Stimulated activated CD4-positive, alpha-beta T cell treated with anti-CD3 and anti-CD28 coated beads, Interleukin-12 subunit alpha, Interleukin-12 subunit beta, amount 100 ng/mL, for 4 hours (primary cell): ENCODE measurements around the gene FIP1L1.
"Not testable (repeated sequence)": the region's sequence is repeated elsewhere in the genome, so short reads cannot be mapped to it uniquely, and the experiment has no call there.

ENCODE experiments used
- DNase-seq: peaks from one replicate; pipeline ENCODE4 v3.0.0-alpha.2; 2020

Gene FIP1L1

DNA sequence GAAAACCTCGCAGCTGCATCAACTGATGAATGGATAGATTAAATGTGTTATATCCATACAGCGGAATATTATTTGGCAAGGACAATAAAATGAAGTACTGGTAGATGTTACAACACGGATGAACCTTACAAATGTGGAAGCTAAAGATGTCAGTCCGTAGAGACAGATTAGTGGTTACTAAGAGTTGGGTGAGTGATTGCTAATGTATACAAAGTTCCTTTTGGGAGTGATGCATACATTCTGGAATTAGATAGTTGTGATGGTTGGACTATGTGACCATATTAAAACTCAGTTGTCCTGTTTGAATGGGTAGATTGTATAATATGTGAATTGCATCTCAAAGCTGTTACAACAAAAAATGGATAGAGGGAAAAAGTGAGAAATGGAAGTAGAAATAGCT lies 2.8 kb downstream of the FIP1L1 start:
- DNase-seq = no peak

DNA sequence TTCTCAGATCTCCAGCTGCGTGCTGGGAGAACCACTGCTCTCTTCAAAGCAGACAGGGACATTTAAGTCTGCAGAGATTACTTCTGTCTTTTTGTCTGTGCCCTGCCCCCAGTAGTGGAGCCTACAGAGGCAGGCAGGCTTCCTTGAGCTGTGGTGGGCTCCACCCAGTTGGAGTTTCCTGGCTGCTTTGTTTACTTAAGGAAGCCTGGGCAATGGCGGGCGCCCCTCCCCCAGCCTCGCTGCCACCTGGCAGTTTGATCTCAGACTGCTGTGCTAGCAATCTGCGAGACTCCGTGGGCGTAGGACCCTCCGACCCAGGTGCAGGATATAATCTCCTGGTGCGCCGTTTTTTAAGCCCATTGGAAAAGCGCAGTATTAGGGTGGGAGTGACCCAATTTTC lies 32.0 kb downstream of the FIP1L1 start:
- DNase-seq = not testable (repeated sequence)

DNA sequence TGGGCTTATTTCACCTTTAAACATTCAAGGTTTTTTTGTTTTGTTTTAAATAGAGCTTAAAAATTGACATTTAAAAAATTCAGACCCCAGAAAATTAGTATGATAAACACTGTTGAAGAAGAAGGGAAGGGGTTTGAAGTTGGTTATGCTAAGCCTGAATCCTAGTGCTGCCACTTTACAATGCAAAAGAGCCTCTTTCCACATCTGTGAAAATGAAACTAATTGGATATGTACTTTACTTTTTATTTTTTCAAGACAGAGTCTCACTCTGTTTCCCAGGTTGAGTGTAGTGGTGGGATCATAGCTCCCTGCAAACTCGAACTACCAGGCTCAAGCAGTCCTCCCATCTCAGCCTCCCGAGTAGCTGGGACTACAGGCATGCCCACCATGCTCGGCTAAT lies 41.8 kb downstream of the FIP1L1 start:
- no peak for DNase-seq

DNA sequence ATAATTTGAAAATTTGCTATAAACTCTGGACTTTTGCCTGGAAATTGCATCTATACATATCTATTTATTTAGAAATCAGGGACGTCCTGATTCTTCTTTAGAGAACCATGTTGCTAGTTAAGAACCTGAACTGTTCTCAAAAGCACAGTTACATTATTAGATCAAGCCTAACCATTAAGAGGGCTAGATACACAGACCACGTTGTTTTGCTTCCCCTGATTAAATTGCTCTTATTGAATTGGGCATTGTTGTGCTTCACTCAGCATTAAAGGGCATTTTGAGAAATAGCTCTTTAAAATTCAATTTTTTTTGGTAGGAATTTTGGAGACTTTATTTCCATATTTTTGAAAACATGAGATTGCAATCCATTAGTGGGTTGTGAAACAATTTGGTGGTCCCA lies 44.4 kb downstream of the FIP1L1 start:
- no peak for DNase-seq

DNA sequence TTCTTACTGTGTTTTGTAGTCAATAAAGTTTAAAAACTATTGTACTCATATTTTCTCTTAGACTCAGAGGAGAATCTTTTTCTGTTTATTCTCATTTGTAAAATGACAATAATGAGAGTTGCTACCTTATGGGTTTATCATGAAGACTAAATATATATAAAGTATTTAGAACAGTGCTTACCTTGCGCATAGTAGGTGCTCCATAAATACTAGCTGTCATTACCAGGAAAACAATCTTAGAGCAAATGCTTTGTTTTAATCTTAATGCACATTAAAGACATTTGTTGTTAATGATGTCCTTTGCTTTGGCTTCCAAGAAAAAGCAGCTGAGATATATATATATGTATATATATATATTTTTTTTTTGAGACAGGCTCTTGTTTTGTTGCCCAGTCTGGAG lies 44.9 kb downstream of the FIP1L1 start:
- no peak for DNase-seq

DNA sequence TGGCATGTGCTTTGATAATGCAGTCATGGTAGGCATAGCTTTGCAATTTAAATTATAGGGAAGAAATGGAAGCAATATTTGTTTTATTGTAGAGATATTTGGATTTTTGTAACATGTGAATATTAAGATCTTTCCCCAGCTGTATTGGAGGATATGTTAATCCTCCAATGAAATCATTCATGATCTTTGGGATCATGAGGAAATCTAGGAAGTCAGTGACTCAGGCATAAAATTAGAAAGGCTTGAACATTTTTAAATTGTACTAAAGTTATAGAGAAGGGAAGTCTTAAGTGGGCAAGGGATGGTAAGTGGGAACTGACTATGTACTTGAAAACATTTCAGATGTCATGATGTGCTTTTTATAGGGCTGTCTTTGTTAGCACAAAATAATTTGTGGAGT lies 46.8 kb downstream of the FIP1L1 start:
- no peak for DNase-seq

DNA sequence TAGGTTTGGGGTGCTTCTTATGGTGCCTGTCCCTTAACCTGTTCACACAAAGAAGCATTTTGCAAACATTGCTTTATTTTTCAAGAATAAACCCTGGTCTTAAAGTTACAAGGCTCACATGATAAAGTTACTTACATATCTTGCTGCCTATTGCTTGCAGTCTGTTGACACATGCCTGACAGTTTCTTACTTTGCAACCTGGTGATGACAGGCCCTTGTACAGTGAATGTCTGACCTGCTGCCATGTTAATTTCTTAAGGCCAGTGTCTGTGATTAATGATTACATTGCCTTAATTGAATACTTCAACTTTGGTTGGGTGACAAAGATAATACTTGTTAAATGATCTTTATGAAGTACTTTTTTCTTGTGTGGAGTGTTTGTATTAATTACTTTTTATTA lies 49.9 kb downstream of the FIP1L1 start:
- DNase-seq = no peak

DNA sequence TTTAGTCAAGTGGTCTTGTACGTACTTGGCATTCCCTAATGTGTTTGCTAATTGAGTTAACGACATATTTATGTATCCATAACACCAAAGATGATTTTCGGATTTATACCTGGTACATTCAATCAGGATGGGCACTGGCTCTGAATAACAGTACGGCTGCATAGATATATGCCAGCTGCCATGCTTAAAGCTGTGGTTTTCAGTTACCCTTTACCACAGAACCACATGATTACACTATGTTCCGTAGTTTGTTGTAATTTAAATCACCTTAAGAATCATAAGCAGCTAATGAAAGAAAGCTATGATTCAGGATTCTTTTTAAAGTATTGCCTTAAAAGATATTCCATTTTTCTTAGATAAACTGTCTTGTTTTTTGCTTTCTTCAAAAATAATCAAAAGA lies 53.6 kb downstream of the FIP1L1 start:
- DNase-seq = no peak

DNA sequence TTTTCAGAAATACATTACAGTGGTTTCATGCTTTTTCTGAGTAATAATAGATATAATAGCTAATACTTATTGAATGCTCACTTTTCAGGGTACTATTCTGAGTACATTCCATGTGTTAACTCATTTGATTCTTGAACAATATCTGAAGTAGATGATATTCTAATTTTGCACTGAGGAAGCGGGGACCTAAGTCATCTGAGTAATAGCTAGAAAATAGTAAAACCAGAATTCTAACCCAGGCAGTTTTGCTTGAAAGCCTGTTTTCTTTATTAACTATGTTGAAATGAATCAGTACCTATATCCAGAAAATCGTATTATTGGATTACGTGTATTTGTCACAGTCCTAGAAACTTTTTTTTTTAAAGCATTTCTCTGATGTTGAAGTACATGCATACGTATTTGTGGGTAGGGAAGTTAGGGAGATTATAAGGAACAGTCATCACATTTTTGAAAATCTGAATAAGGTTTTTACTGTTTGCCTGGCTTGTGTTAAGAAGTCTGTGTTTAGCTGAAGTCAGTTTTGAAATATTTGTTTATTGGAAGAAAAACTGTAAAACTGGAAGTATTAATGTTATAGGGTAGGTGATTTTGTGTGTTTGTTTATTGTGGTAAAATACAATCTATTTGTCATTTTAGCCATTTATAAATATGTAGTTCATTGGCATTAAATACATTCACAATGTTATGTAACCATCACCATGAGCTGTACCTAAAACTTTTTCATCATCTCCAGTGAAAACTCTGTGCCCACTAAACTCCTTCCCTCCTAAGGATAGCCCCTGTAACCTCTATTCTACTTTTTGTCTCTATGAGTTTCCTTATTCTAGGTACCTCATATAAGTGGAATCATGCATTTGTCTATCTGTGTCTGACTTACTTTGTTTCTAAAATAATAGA lies 55.3 kb downstream of the FIP1L1 start:
- no peak for DNase-seq

DNA sequence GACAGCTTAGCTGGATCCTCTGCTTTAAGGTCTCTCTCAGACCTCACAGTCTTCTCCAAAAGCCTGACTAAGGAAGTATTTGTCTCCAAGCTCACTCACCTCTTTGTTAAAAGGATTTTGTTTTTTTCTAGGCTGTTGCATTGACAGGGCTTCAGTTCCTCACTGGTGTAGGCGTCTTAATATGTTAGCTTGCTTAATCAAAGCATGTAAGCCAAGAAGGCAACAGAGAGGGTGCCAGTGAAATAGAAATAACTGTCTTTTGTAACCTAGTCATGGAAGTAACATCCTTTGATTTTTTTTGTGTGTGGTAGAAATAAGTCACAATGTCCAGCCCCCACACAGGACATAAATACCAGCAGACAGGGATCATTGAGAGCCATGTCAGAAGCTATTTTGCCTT lies 58.8 kb downstream of the FIP1L1 start:
- no peak for DNase-seq

DNA sequence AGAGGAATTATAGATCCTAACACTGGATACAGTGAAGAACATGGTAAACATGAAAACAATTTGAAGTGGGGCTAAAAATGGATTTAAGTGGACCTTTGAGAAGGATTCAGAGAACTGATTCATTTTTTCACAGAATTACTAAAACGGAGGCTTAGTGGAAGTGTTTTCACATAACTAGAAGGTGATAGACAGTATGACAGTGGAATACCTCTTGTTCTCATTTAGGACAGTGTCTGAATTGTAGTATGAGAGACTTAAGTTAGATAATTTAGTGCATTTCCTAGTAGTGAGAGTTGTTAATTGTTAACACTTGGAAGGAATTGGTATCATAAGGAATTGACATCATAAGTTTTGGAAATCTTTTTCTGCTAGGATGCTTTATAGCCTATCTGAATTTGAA lies 64.1 kb downstream of the FIP1L1 start:
- DNase-seq = no peak

DNA sequence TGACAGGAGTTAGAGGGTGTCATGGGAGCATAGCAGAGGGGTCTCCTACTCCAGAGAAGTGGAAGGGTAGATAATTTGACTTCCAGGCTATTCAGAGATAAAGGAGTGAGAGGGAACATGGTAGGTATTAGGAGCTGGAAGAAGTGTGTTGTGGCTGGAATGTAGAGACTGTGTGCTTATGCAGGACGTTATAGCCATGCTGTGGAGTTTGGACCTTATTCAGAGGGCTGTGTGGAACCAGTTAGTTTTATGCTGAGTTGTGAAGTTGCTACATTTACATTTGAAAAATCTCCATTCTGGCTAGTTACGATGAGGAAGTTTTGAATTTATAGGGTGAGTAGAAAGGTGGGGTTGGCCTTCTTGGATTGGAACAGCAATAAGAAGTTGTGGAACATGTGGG lies 67.5 kb downstream of the FIP1L1 start:
- DNase-seq = no peak

DNA sequence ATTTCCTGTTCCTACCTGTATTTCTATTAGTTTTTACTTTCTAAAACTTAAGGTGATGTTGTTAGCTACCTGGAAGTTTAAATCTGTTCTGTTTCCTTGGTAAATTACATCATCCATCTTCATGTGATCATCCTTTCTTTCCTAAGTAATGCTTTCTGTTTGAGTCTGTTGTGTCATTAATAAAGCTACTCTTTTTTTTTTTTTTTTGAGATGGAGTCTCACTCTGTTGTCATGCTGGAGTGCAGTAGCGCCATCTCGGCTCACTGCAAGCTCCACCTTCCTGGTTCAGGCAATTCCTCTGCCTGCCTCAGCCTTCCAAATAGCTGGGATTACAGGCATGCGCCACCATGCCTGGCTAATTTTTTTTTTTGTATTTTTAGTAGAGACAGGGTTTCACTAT lies 73.3 kb downstream of the FIP1L1 start:
- no peak for DNase-seq

DNA sequence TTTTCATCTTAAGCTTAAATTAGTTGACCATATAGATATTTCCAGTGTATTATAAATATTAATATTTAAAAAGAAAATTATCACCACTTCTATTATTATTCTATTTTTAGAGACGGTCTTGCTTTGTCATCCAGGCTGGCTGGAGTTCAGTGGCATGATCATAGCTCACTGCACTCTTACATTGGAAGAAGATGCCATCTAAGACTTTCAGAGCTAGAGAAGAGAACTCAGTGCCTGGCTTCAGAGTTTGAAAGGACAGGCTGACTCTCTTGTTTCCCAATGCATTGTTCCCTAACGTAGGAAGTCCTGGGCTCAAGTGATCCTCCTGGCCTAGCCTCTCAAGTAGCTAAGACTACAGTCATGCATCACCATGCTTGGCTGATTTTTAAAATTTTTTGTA lies 75.9 kb downstream of the FIP1L1 start:
- DNase-seq = no peak

DNA sequence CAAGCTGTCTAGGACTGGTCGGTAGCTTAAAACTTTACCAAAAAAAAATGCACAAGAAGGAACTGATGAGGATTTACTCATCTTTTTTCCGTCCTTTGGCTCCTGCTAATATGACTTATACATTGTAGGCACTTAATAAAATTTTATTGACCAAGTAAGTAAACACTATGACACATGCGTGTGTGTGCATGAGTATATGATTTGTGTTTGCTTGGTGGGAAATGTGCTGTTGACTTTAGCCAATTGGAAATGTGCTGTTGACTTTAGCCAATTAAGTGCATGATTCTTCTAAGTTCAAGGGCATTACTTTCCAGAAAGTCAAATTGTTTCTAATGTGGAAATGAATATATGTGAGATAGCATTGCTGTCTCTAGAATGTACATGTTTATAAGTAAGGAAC lies 78.3 kb downstream of the FIP1L1 start:
- DNase-seq = no peak

DNA sequence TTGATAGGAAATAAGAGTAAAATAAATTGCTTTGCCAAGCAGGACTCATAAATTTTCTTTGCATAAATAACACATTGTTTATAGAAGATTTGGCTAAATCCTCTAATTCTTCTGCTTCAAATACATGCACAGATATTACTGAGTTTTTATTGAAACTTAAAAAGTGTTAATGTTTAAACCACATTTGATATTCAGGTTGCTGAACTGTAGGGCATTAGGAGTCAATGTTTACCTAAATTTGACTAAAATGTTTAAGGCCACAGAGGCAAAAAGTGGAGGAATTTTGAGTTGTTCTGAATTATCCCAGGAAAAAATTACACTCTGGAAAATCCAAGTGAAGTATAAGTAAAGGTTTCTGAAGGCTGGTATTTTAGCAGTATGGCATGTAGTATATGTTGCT lies 78.7 kb downstream of the FIP1L1 start:
- no peak for DNase-seq

DNA sequence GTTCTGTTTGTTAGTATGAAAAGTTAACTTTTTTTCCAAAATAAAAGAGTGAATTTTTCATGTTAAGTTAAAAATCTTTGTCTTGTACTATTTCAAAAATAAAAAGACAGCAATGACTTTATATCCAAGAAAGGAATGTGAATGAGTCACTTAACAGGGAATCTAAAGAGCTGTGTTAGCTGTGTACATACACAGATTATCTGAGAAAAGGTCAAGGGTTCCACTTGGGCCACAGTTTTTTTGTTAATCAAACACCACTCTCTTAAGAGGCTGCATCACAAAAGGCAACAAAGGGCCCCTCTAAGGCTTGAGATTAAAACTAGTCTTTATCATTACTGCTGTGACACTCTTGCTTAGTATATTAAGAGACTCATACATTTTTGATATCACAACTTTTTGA lies 82.1 kb downstream of the FIP1L1 start:
- DNase-seq = no peak

DNA sequence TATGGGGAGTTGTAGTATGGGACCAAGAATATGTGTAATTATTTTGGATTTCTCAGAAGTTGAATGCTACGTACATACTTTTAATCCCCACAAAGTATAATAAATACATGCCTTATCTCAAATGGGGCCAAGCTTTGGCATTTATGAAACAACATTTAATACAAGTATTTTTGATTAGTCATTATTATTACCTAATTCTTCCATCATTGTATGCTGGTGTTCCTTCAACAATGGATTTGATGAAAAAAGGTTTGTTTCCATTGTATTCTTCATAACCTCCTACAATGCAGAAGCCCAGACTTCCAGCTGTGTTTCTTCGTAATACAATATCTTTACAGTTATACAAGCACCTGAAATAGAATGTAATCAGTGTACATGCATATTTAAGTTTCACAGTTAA lies 83.8 kb downstream of the FIP1L1 start:
- DNase-seq = no peak

DNA sequence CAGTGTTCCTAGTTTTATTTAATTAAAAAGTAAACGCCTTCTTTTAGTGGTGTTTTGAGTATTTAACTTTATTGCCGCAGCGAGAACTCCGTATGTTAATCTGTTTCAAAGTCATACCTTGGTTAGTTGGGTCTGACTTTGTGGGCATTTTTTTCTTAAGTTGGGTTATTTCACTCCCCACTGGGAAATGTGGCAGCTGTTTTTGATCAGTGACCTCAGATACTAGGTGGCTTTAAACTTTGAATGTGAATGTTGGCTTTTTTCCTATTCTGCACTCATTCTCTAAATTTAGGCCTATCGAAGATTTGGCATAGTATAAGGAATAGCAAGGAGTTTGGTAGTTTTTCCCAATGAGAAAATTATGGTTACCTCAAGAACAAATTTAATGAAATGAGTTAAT lies 85.9 kb downstream of the FIP1L1 start:
- no peak for DNase-seq

DNA sequence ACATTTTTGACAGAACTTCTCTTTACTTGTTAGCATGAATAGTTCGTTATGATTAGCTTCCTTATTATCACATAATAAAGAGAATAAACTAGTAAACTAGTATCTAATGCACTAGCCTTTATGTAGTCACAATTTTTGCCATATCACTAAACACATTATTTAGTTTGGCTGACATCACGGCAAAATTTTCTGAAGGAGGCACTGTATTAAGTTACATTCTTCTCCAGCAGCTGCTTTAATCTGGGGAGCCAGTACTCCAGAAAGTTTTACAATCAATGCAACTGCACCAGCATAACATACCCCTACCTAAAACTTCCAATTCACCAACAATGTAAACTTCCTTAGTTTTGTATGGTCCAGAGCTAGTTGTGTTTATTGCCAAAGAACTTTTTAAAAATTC lies 87.8 kb downstream of the FIP1L1 start:
- DNase-seq = no peak

DNA sequence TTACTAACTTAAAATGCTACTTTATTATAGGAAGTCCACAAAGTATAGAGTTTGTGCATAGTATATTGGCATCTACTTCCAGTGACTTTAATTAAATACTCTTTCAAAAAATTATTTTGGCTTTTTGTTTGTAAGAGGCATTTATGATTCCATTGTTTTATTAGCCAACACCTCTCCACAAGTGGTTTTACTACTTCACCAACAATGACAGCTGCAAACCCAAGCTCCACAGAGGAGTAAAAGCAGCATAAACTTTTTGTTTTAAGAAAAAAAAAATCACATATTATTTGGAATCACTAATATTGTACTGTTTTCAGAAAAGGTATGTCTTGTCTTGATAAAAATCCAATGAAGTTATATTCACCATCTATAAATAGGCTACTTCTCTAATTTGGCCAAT lies 88.5 kb downstream of the FIP1L1 start:
- DNase-seq = no peak

DNA sequence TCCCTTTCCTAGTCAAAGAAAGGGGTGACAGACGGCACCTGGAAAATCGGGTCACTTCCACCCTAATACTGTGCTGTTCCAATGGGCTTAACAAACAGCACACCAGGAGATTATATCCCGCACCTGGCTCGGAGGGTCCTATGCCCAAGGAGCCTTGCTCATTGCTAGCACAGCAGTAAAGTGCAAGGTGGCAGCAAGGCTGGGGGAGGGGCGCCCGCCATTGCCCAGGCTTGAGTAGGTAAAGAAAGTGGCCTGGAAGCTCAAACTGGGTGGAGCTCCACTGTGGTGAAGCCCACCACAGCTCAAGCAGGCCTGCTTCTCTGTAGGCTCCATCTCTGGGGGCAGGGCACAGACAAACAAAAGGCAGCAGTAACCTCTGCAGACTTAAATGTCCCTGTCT lies 89.1 kb downstream of the FIP1L1 start:
- DNase-seq = not testable (repeated sequence)

DNA sequence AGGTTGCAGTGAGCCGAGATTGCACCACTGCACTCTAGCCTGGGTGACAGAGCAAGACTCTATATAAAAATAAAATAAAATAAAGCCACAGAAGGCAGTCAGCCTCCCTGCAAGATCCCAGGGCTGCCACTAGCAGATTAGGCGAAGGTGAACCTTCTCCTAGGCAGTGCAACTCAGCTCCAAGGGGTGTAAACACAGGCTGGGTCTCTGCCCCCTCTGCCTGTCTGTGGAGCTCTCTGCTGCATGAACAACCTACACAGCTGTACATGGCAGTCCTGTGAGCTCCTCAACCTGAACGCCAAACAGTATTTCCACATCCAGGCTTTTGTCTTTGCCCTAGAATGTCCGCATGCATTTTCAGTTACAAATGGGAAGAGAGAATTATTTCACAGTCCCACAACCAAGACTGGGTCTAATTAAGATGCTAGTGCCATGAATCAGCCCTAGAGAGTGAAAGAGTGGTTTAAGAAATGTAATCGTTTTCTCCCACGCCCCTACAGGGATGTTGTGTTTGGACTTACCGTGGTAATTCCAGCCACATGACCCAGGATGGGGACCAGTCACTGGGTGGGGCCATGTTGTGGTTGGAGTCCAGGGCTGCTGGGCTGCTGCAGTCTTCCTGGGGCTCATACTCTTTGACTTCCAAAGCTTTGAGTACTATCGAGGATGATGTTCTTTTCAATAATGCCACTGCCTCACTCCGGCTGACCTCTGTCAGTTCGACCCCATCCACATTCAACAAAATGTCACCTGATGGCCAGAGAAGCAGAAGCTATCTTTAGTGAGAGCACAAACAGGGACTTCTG lies 99.0 kb downstream of the FIP1L1 start:
- no peak for DNase-seq

DNA sequence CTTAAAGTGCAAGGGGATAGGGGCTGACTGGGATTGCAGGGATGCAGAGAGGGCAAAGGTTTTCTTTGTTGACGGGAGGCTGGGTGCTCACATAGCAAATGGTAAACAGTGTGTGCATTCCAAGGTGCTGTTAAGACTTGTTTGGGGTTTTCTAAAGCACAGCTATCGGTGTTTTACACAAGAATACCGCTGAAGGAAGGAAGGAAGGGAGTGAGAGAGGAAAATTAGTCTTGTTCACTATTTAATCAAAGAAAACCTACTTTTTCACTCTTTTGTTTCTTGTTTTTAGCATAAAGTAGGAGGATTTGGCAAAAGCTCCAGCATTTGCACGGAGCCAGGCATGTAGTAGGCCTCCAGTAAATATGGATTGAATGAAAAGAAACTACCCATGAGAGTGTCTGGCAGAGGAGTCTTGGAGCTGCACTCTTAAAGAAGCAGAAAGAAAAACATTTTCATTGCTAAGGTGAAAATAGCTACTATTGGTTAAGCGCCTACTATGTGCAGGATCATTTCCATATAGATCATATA lies 99.7 kb downstream of the FIP1L1 start:
- DNase-seq = no peak
